GM12801 (cell line): ENCODE measurements around the gene CPAMD8.

ENCODE experiments used
- CTCF ChIP-seq: IDR thresholded peaks from one replicate; pipeline ENCODE4 v1.5.1; 2011; ENCODE audit warnings: control low read depth; ENCODE audit not compliant: insufficient read length; ENCODE audit errors: extremely low read depth

Gene CPAMD8

GRCh38 chr19:16915135-16915534 is 111.5 kb downstream of the CPAMD8 start:
- TF ChIP-seq CTCF: no peak

- TF ChIP-seq CTCF: no peak
These were observed 112.2 kb downstream of the CPAMD8 start for GRCh38 chr19:16914421-16914820.

- no peak for TF ChIP-seq CTCF
These were observed 113.8 kb downstream of the CPAMD8 start for GRCh38 chr19:16912780-16913179.

GRCh38 chr19:16911046-16911445 is 115.6 kb downstream of the CPAMD8 start:
- no peak for TF ChIP-seq CTCF

GRCh38 chr19:16908759-16909158 is 117.9 kb downstream of the CPAMD8 start:
- no peak for TF ChIP-seq CTCF

GRCh38 chr19:16904599-16904998 is 122.0 kb downstream of the CPAMD8 start:
- TF ChIP-seq CTCF: no peak

GRCh38 chr19:16903347-16903746 is 123.3 kb downstream of the CPAMD8 start:
- no peak for TF ChIP-seq CTCF

GRCh38 chr19:16902545-16902944 is 124.1 kb downstream of the CPAMD8 start:
- TF ChIP-seq CTCF: no peak
